Dedifferentiated amniotic fluid mesenchymal stem cell (primary cell): ENCODE measurements around the gene ADGRF4.
"Not testable (repeated sequence)": the region's sequence is repeated elsewhere in the genome, so short reads cannot be mapped to it uniquely, and the experiment has no call there.

Source experiments
- DNase-seq: peaks from one replicate; pipeline ENCODE4 v3.0.0-alpha.2; 2016; ENCODE audit errors: extremely low spot score

The ADGRF4 gene

DNA sequence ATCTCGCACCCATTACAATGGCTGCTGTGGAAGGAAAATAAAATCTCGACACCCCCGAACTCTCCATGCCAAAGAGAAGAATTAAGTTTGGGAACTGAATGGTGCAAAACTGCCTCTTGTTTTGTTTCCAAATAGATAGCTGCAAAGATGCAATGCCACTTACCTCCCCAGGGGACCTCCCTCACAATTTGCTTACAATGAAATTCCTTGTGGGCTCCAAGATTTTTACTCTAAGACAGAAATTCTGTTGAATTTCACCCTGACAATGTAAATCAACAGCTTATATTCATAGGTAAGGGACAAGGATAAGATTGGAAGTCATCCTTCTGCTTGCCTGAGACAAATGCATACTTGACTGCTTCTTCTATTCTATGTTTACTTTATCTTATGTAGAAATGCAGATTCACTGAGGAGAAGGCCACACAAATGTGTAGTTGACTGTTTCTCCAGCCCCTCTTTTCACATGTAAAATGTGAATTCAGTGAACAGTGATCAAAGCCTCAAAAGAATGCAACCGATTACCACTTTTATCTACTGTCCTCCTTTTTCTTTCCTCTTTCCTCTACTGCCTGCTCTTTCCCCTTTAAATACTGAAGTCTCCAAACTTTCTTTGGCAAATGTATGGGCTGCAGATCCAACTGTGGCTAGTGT is 36.6 kb downstream of the ADGRF4 start:
- no peak for DNase-seq

DNA sequence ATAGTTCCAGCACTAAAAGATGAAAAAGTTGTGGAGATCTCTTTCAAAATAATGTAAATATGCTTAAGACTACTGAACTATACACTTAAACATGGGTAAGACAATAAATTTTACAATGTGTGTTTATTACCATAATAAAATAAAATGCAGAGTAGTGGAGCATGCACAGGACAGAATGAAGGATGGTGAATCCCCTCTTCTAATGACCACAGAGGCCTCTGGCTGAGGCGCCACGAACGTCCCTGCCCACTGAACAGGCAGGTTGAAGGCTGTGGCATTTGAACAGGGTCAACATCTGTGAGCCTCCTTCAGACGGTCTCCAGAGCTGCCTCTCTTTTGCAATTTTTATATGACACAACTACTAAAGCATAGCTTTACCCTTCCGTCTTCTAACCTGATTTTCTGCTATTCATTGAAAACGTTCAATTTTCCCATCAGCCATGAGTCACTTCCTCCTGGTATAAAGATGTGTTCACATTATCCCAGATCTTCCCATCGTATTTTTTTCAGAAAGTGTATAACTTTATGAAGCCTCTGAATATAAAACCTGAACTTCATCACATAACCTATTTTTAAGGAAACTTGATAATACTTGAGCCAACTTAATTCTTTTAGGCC is 37.8 kb downstream of the ADGRF4 start:
- DNase-seq: no peak

DNA sequence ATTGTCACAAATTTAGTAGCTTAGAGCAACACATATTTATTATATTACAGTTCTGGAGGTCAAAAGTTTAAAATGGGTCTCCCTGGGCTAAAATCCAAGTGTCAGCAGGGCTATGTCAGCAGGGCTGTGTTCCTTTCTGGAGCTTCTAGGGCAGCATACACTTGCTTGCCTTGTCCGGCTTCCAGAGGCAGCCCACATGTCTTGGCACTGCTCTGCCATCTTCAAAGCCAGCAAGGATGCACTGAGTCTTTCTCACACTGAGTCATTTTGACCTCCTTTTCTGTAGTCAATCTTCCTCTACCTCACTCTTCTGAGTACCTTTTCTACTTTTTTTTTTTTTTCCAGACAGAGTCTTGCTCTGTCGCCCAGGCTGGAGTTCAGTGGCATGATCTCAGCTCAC is 39.0 kb downstream of the ADGRF4 start:
- DNase-seq: no peak

DNA sequence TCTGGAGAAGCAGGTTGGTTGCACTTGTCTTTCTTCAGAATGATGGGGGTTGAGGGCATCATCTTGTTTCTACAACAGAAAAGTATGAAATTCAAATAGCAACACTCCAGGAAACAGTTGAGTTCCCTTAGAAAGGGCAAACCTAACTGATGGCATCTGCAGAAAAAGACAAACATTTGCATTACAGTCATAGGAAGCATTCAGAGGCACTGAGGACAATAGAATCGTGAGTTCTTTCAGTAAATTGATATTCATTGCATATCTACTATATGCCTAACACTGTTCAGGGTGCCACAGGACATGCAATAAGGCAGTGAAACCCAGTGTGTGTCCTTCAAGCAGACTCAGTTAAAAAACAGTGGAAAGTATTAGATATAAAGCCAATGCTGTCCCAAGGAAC is 42.3 kb downstream of the ADGRF4 start:
- no peak for DNase-seq

DNA sequence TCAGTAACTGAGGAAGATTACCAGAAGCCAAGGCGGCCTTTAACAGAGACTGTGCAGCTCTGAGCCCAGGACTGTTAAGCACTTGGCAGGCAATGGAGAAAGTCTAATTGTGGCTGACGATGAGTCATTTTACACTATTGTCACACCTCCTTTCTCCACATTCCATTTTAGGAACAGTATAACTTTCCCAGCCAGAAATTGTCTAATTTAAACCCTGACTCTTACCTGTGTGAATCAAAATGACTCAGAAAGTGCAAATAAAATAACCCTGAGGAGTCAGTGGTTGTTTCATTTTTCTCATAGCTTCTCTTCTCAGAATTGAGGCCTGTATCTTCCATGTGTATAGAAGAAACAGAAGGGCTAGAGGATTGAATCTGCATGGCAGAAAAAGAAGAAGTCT is 43.4 kb downstream of the ADGRF4 start:
- no peak for DNase-seq

DNA sequence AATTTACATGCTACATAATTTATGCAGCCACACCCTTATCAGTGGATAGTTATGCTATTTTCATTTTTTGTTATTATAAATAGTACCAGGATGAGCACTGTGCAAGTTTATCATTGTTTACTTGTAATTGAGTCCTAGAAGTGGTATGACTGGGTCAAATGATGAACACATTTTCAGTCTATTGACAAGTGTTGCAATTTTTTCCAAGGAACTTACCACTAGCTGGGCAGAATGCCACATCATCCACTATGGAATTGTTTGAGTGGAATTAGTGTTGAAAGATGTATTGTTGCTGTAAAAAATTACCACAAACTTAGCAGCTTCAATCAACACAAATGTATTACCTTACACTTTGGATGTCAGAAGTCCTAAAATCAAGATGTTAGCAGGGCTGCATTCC is 45.4 kb downstream of the ADGRF4 start:
- no peak for DNase-seq

DNA sequence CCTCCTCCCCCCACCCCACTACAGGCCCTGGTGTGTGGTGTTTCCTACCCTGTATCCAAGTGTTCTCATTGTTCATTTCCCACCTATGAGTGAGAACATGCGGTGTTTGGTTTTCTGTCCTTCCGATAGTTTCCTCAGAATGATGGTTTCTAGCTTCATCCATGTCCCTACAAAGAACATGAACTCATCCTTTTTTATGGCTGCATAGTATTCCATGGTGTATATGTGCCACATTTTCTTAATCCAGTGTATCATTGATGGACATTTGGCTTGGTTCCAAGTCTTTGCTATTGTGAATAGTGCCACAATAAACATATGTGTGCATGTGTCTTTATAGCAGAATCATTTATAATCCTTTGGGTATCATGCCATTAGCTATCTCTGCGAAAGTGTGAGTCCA is 46.9 kb downstream of the ADGRF4 start:
- not testable (repeated sequence) for DNase-seq

DNA sequence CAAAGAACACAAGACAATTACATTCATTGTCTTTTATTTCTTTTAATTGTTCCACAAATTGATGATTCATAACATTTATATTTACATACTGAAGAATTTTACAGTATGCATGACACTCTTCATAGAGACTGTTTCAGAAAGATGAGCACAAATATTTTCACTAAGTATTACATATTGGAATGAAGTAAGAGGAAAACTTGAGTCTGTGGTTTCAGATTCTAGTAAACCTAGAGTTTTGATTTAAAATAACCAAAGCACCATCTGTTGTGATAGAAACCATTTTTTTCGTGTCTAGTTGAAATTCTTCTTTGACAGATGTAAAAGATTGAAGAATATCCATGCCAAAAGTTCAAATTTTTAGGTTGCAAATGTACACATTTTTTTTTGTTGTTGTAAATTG is 51.4 kb downstream of the ADGRF4 start:
- no peak for DNase-seq

DNA sequence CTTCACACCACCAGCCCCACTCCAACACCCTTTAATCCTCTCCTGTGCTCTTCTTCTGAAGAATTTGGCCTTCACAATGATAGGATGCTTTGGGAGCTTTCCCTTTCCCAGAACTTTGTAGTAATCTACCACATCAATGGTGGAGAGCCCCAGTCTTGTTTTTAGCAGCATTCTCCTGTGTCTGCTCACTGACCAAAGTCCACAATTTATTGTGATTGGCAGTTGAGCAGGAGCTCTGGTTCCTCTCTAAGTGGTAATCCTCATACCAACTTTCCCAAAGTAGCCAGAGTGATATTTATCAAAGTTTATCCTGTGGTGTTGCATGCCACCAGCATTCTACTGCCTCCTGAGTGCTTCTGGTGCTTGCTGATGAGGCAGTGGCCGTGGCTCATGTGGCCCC is 54.4 kb downstream of the ADGRF4 start:
- DNase-seq: no peak

DNA sequence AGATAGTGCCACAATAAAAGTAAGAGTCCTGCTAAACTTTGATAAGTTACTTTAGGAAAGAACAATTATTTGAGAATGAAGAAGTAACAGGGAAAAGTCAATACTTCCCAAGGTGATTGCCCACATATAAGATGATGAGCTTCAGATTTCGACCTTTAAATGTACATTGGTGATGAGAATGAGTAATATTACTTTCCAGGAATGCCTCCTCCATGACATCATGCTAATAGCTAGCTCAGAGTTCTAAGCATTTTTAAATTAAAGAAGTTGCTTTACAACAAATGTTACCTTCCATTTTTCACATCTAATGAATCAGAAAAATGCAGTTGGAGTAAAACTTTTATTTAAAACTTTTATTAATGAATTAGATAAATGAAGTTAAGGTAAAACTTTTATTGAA is 61.0 kb downstream of the ADGRF4 start:
- no peak for DNase-seq

DNA sequence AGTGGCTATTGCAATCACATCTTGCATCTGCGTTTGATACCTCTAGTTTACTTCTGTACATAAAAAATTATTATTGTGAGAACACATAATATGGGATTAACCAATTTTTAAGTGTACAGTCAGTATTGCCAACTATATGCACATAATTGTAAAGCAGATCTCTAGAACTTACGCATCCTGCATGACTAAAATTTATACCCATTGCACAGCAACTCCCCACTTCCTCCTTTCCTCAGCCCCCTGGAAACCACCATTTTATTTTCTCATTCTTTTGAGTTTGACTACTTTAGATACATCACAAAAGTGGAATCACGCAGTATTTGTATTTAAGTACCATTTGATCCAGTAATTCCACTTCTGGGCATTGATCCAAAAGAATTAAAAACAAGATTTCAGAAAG is 64.1 kb downstream of the ADGRF4 start:
- DNase-seq: no peak

DNA sequence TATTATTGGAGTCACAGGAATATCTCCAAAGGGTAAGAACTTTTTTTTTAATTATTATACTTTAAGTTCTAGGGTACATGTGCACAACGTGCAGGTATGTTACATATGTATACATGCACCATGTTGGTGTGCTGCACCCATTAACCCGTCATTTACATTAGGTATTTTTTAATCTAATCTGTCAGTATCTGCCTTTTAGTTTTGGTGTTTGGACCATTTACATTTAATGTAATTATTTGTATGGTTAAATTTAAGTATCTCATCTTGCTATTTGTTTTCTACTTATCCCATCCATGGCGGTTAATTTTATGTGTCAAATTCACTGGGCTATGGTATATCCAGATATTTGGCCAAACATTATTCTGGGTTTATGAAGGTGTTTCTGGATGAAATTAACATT is 68.1 kb downstream of the ADGRF4 start:
- no peak for DNase-seq

DNA sequence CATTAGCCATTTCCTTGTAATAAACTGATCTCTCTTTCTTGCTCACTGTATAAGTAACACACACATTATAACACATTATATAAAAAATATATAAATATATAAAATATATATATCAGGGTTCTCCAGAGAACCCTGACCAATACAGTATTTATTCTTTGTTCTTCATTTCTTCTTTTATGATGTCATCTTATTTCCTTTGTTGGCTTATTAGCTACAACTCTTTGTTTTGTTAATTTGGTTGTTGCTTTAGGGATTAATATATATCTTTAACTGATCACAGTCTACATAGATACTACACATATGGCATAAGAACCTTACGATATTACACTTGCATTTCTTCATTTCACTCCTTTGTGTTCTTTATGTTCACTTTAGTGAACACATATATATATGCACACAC is 68.7 kb downstream of the ADGRF4 start:
- DNase-seq: no peak

DNA sequence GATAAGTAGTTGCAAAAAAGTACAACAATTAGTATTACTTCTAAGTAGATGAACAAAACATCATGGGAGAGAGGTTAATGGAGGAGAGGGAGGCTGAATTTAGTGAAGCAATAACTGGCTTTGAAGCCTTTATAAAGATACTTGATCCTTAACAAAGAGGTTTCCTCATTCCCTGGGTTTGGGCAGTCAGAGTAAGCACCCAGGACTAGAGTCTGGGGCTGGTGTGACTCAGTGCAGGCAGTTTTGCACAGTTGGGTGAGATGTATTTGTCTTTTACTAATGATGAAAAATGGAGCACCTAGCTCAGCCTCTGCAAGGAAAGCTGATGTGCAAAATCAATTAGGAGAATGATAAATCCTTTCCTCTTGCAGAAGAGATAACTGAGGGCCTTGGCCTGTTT is 71.6 kb downstream of the ADGRF4 start:
- DNase-seq: no peak
